B cell (primary cell): ENCODE measurements around the gene HERC4. TPM values are rescaled to one million over a fixed set of nuclear protein-coding genes. Genes with fewer than 3 reads are reported as not detected.

Source experiments
- ATAC-seq: fragments of 200-7000 bp; cut with Tn5 transposase; one replicate; pipeline ENCODE4 v1.10.0; 2021; ENCODE audit warnings: low read depth, mild to moderate bottlenecking, moderate number of reproducible peaks, moderate library complexity
- CTCF ChIA-PET: fragments of 350-600 bp; sonication (Branson Sonifier 250); formaldehyde crosslinking; loops from one replicate; lab custom pipeline; 2021; ENCODE audit warnings: antibody characterized with exemption, inconsistent platforms; lab: Charles Lee
- POLR2A ChIA-PET: fragments of 350-600 bp; sonication (Branson Sonifier 250); formaldehyde crosslinking; loops from one replicate; lab custom pipeline; 2021; ENCODE audit warnings: antibody characterized with exemption; lab: Charles Lee
- DNase-seq: peaks from one replicate; pipeline ENCODE4 v3.0.0; 2013
- H2AFZ ChIP-seq: 2 replicates; pipeline ENCODE4 v1.6.1; 2012; ENCODE audit warnings: mild to moderate bottlenecking, low read depth, low read length; ENCODE audit not compliant: insufficient read depth, poor library complexity, severe bottlenecking
- H3K27ac ChIP-seq, 2 donors: 1 replicate in 1 of 2; 2 replicates in 1 of 2; pipeline ENCODE4 v1.5.1; 2012 to 2013; ENCODE audit warnings: low read length in 2 of 2, mild to moderate bottlenecking in 2 of 2, moderate library complexity in 1 of 2
- H3K27me3 ChIP-seq, 4 experiments: fragments of 200-600 bp in 1 of 4; sonication (generic) in 1 of 4; replicated peaks in 1 of 4; 1 replicate in 2 of 4; 2 replicates in 2 of 4; pipeline versions ENCODE4 v1.6.1 to v1.7.0; 2013 to 2016; ENCODE audit warnings: low read length in 3 of 4, mild to moderate bottlenecking in 2 of 4, mixed read lengths in 1 of 4, moderate library complexity in 1 of 4; ENCODE audit not compliant: insufficient read depth in 4 of 4, control insufficient read depth in 3 of 4; ENCODE audit errors: control extremely low read depth in 1 of 4
- H3K36me3 ChIP-seq, 2 experiments: replicated peaks in 1 of 2; 1 replicate in 1 of 2; 2 replicates in 1 of 2; pipeline versions ENCODE4 v1.6.1 to v1.7.1; 2013; ENCODE audit warnings: low read length in 1 of 2; ENCODE audit not compliant: insufficient read depth in 2 of 2, control insufficient read depth in 1 of 2; ENCODE audit errors: control extremely low read depth in 1 of 2, extremely low read depth in 1 of 2
- H3K4me1 ChIP-seq, 2 donors: fragments of 200-600 bp in 1 of 2; sonication (generic) in 1 of 2; 1 replicate in 1 of 2; 2 replicates in 1 of 2; pipeline versions ENCODE4 v1.5.1 to v1.6.1; 2013 to 2017; ENCODE audit warnings: low read length in 2 of 2; ENCODE audit not compliant: control insufficient read depth in 2 of 2, insufficient read depth in 2 of 2
- H3K4me2 ChIP-seq: replicated peaks from 2 replicates; pipeline ENCODE3; 2012; ENCODE audit warnings: mild to moderate bottlenecking, low read depth, low read length; ENCODE audit not compliant: poor library complexity, severe bottlenecking
- H3K4me3 ChIP-seq, 5 experiments: fragments of 200-600 bp in 1 of 5; sonication (generic) in 1 of 5; 1 replicate in 3 of 5; 2 replicates in 2 of 5; pipeline versions ENCODE4 v1.5.1 to v1.7.0; 2011 to 2016; ENCODE audit warnings: low read length in 4 of 5, mild to moderate bottlenecking in 4 of 5, low read depth in 2 of 5, control low read depth in 1 of 5, moderate library complexity in 1 of 5; ENCODE audit not compliant: insufficient read depth in 1 of 5; ENCODE audit errors: control extremely low read depth in 1 of 5, extremely low read depth in 1 of 5
- H3K79me2 ChIP-seq: fragments of 200-600 bp; sonication (generic); one replicate; pipeline ENCODE4 v1.6.0; 2016; ENCODE audit warnings: low read length; ENCODE audit not compliant: control insufficient read depth, insufficient read depth
- H3K9ac ChIP-seq: fragments of 200-600 bp; sonication (generic); 2 replicates; pipeline ENCODE4 v1.6.1; 2017; ENCODE audit warnings: mild to moderate bottlenecking, low read length, moderate library complexity
- H3K9me3 ChIP-seq, 3 donors: one replicate each; pipeline versions ENCODE4 v1.6.1 to v1.7.1; 2013; ENCODE audit warnings: low read length in 2 of 3; ENCODE audit not compliant: control insufficient read depth in 2 of 3, insufficient read depth in 1 of 3; ENCODE audit errors: control extremely low read depth in 1 of 3
- H4K20me1 ChIP-seq: 2 replicates; pipeline ENCODE4 v1.6.0; 2012; ENCODE audit warnings: mild to moderate bottlenecking, low read length; ENCODE audit not compliant: insufficient read depth, control insufficient read depth, poor library complexity, severe bottlenecking
- H3K27ac Mint-ChIP-seq: one replicate; pipeline ENCODE4 v1.8.0; 2021; ENCODE audit warnings: mixed read lengths
- H3K27me3 Mint-ChIP-seq: one replicate; pipeline ENCODE4 v1.8.0; 2021; ENCODE audit warnings: mixed read lengths
- H3K4me1 Mint-ChIP-seq: one replicate; pipeline ENCODE4 v1.8.0; 2021; ENCODE audit warnings: mixed read lengths
- H3K4me3 Mint-ChIP-seq: one replicate; pipeline ENCODE4 v1.8.0; 2021; ENCODE audit warnings: mixed read lengths
- H3K9me3 Mint-ChIP-seq: one replicate; pipeline ENCODE4 v1.8.0; 2022; ENCODE audit warnings: mixed read lengths; ENCODE audit not compliant: insufficient read depth
- EZH2 ChIP-seq: IDR thresholded peaks from 2 replicates; pipeline ENCODE4 v1.6.1; 2012; ENCODE audit warnings: borderline replicate concordance, low read depth, mild to moderate bottlenecking, moderate library complexity, low read length; ENCODE audit not compliant: insufficient read depth, poor library complexity, severe bottlenecking
- WGBS: methylation state at CpG from one replicate; pipeline ENCODE4 v1.1.5; 2013; ENCODE audit warnings: missing lambda C conversion rate; ENCODE audit not compliant: insufficient coverage; 5-methylcytosine and 5-hydroxymethylcytosine counted together
- intact Hi-C: fragments of 100-400 bp; cut with micrococcal nuclease; formaldehyde crosslinking; loops from one replicate; pipeline ENCODE4 v1.10.0; 2022
- polyA plus RNA-seq: library from polyadenylated mRNA; depleted of rRNA; stranded (reverse); fragments of >200 nt; gene quantifications from 2 replicates; pipeline ENCODE4 v1.2.3, GENCODE V29; 2012
- total RNA-seq, 2 donors: library from RNA; stranded (reverse); fragments of 120-200 nt in 1 of 2; gene quantifications; 1 replicate in 1 of 2; 2 replicates in 1 of 2; pipeline versions ENCODE4 v1.2.3 to v1.2.4, GENCODE V29; 2013 to 2022
- TF ChIP-seq, protein P1 (sequence below): fragments of 200-600 bp; IDR thresholded peaks from one replicate; pipeline ENCODE4 v1.8.0; 2022; ENCODE audit warnings: antibody characterized with exemption, mild to moderate bottlenecking

The HERC4 gene
- total and polyA plus RNA-seq, 2 donors (not counting 1 experiment from before 2014, with no cell fraction given): 18.2 to 118 TPM

DNA sequence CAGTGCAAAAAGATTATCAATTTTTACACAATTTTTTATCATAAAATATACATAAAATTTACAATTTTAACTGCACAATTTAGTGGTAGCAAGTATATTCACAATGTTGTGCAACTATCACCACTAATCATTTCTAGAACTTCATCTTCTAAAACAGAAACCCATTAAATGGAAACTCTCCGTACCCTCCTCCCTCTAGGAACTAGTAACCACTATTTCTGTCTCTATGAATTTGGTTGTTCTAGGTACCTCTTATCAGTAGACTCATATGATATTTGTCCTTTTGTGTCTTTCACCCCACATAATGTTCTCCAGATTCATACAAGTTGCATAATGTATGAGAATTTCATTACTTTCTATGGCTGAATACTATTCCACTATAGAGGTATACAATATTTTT lies 73.5 kb downstream of the HERC4 start:
- no peaks in the 10 kb centered on the region for H4K20me1 ChIP-seq
- ATAC-seq (no peak), DNase-seq (no peak)
- ChIA-PET CTCF (no interaction called here), POLR2A (no interaction called here)
- no peaks in the 10 kb centered on the region for H3K27me3 ChIP-seq
- peaks cover 1 to 6% of the 10 kb centered on the region in 2 experiments for H3K36me3 ChIP-seq
- no peak overlapping the region for H3K27ac ChIP-seq
- H3K4me3 Mint-ChIP-seq: no peak overlapping the region
- H3K79me2 ChIP-seq: no peaks in the 10 kb centered on the region
- no peak for TF ChIP-seq EZH2
- TF ChIP-seq, protein P1, sequence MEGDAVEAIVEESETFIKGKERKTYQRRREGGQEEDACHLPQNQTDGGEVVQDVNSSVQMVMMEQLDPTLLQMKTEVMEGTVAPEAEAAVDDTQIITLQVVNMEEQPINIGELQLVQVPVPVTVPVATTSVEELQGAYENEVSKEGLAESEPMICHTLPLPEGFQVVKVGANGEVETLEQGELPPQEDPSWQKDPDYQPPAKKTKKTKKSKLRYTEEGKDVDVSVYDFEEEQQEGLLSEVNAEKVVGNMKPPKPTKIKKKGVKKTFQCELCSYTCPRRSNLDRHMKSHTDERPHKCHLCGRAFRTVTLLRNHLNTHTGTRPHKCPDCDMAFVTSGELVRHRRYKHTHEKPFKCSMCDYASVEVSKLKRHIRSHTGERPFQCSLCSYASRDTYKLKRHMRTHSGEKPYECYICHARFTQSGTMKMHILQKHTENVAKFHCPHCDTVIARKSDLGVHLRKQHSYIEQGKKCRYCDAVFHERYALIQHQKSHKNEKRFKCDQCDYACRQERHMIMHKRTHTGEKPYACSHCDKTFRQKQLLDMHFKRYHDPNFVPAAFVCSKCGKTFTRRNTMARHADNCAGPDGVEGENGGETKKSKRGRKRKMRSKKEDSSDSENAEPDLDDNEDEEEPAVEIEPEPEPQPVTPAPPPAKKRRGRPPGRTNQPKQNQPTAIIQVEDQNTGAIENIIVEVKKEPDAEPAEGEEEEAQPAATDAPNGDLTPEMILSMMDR: no peak
- H3K27ac Mint-ChIP-seq: no peak overlapping the region
- H3K4me2 ChIP-seq: no peak overlapping the region
- WGBS: no CpG with 5 or more reads among the region's 1 CpG
- no peaks in the 10 kb centered on the region for H3K4me1 ChIP-seq
- H3K9me3 ChIP-seq: no peaks in the 10 kb centered on the region
- intact Hi-C loops: loop anchor here (2.0 kb wide), 1 partner anchor 13 kb away; no protein-coding TSS in a partner anchor
- H3K4me3 ChIP-seq: no peak overlapping the region
- no peaks in the 10 kb centered on the region for H3K4me1 Mint-ChIP-seq
- H2AFZ ChIP-seq: no peak overlapping the region
- no peaks in the 10 kb centered on the region for H3K9me3 Mint-ChIP-seq
- H3K27me3 Mint-ChIP-seq: no peaks in the 10 kb centered on the region
- H3K9ac ChIP-seq: no peak overlapping the region

DNA sequence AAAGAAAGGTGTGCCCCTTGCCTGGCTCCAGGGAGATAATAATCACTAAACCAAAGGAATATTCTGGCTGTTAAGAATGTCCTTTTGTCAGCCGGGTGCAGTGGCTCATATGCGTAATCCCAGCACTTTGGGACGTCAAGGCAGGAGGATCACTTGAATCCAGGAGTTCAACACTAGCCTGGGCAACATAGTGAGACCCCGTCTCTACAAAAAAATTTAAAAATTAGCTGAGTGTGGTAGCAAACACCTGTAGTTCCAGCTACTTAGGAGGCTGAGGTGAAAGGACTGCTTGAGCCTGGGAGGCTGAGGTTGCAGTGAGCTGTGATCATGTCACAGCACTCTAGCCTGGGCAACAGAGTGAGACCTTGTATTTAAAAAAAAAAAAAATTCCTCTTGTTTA lies 74.1 kb downstream of the HERC4 start:
- Mint-ChIP-seq H3K4me3 (no peak overlapping the region), H3K27ac (no peak overlapping the region), H3K9me3 (no peaks in the 10 kb centered on the region), H3K27me3 (no peaks in the 10 kb centered on the region), H3K4me1 (no peaks in the 10 kb centered on the region)
- Histone ChIP-seq H3K9me3 (no peaks in the 10 kb centered on the region), H3K9ac (no peak overlapping the region), H3K4me2 (no peak overlapping the region), H3K27me3 (no peaks in the 10 kb centered on the region), H3K27ac (no peak overlapping the region), H3K4me1 (no peaks in the 10 kb centered on the region), H3K4me3 (no peak overlapping the region), H3K36me3 (peaks cover 1 to 11% of the 10 kb centered on the region in 2 experiments), H3K79me2 (no peaks in the 10 kb centered on the region), H4K20me1 (no peaks in the 10 kb centered on the region), H2AFZ (no peak overlapping the region)
- intact Hi-C loops: loop anchor here (2.0 kb wide), 1 partner anchor 14 kb away; no protein-coding TSS in a partner anchor
- no peak for ATAC-seq
- WGBS: 100% methylated on average over 4 of the region's 4 CpGs
- ChIA-PET POLR2A (no interaction called here), CTCF (no interaction called here)
- TF ChIP-seq, protein P1: no peak
- no peak for TF ChIP-seq EZH2
- DNase-seq: no peak
